Motor neuron (in vitro differentiated cells): ENCODE data around the gene POLDIP2. TPM values are rescaled to one million over a fixed set of nuclear protein-coding genes. Genes with fewer than 3 reads are reported as not detected.

Experiments used
- ATAC-seq, 8 experiments: fragments of 200-7000 bp; cut with Tn5 transposase; replicated peaks in 6 of 8; 2 replicates each; pipeline ENCODE4 v1.8.0; 2021; ENCODE audit warnings: mild to moderate bottlenecking in 8 of 8, moderate library complexity in 8 of 8
- H3K27ac ChIP-seq, 2 donors: fragments of 250-450 bp; sonication (Bioruptor Pico); 2 replicates each; pipeline ENCODE4 v1.9.0; 2021; ENCODE audit warnings: antibody characterized with exemption in 2 of 2, mild to moderate bottlenecking in 2 of 2, moderate library complexity in 1 of 2
- H3K4me1 ChIP-seq, 2 donors: fragments of 250-450 bp; sonication (Bioruptor Pico); replicated peaks in 1 of 2; 2 replicates each; pipeline ENCODE4 v1.6.1; 2021; ENCODE audit warnings: antibody characterized with exemption in 2 of 2, mild to moderate bottlenecking in 2 of 2, moderate library complexity in 1 of 2
- H3K4me3 ChIP-seq, 5 donors: fragments of 250-450 bp; sonication (Bioruptor Pico); 2 replicates each; pipeline ENCODE4 v1.9.0; 2021; ENCODE audit warnings: antibody characterized with exemption in 5 of 5, mild to moderate bottlenecking in 5 of 5, moderate library complexity in 4 of 5
- WGBS, 10 experiments: fragments of 450-650 bp; shearing (Covaris generic); methylation state at CpG; one replicate each; pipeline ENCODE4 v1.0.0; 2022; 5-methylcytosine and 5-hydroxymethylcytosine counted together
- in situ Hi-C, 9 experiments: fragments of 400-800 bp; cut with MboI; loops; one replicate each; pipeline ENCODE4 v1.15.0; 2021; ENCODE audit warnings: low sequenced_read_pairs in 9 of 9, low pct_unique_long_range_greater_than_20kb in 2 of 9; ENCODE audit not compliant: unreplicated experiment in 9 of 9
- total RNA-seq, 8 experiments: library from RNA; unstranded; fragments of 300-600 nt; gene quantifications; 2 replicates each; pipeline versions ENCODE4 v1.2.3 to v1.2.4, GENCODE V29; 2022

Gene POLDIP2
- total RNA-seq, 8 experiments from 2014 or later = 34.5 to 97.9 (median 63.9) TPM

DNA sequence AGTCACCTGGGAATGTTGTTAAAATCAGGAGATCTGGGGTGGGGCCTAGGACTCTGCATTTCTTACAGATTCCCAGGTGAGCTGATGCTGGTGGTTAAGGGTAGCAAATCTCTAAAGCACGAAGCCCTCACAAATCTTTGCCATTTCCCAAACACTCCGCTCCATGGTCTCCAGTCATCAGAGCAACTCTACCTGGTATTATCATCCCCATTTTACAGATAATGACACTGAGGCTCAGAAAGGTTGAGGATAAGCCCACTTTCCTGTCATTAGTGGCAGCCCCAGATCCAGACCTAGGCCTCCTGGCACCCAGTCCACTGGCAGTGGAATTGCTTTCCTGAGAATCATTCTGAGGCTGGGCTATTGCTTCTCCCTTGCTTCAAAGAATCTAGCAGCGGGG, 39.9 kb upstream of the POLDIP2 start:
- ATAC-seq = no peak
- in situ Hi-C loops = loop anchor here in 1 of 9 experiments (25.0 kb wide), 1 partner anchor 90 kb away; no protein-coding TSS in a partner anchor
- H3K4me3 ChIP-seq = no peak overlapping the region
- H3K27ac ChIP-seq = no peak overlapping the region
- peaks cover 0 to 3% of the 10 kb centered on the region in 2 donors for H3K4me1 ChIP-seq
- WGBS, 10 experiments = 90 to 100% (median 93%) methylated on average over 2 to 3 of the region's 3 CpGs; no CpG with 5 or more reads in 7 of the 10 experiments

DNA sequence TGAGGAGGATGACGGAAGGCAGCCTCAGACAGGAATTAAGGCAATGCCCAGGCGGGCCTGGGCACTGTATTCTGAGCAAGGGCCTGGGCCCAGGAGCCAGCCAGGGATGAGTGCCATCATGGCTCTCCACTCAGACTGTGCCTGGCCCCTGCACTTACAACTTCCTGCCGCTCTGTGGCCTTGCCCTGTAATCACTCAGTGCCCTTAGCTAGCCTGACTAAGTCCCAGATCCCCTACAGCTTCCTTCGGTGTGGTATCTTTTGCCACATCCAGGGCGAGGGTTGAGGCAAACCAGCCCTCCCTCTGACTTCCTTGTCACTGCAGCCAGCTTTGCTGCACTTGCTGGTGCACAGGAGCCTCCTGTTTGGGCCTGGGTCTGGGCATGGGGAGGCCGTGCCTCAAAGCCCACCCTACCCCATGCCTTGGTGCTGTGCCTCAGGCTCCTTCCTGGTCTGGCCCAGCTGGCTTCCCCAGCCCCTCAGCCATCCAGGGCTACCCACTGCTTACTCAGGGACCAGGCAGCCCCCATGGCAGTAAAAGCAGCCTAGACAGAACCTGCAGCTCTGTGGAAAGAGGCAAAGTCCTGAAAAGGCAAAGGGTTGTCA, 39.4 kb upstream of the POLDIP2 start:
- in situ Hi-C loops = loop anchor here in 1 of 9 experiments (25.0 kb wide), 1 partner anchor 91 kb away; no protein-coding TSS in a partner anchor
- Histone ChIP-seq H3K27ac (no peak overlapping the region), H3K4me3 (no peak overlapping the region), H3K4me1 (peaks cover 0 to 3% of the 10 kb centered on the region in 2 donors)
- ATAC-seq = peak in 1 of 8 experiments; percentile 13
- WGBS, 10 experiments = 89 to 100% (median 95%) methylated on average over 1 to 4 of the region's 6 CpGs; no CpG with 5 or more reads in 6 of the 10 experiments

DNA sequence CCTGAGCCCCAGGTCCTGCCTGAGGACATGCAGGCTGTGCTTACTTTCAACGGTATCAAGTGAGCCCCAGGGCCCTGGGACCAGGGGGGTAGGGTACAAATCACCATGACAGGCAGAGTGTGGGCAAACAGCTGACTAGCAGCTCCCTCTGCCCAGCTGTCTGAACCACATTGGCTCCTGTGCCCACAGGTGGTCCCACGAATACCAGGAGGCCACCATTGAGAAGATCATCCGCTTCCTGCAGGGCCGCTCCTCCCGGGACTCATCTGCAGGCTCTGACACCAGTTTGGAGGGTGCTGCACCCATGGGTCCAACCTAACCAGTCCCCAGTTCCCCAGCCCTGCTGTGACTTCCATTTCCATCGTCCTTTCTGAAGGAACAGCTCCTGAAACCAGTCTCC, 38.6 kb upstream of the POLDIP2 start:
- no peak overlapping the region for H3K27ac ChIP-seq
- peaks cover 0 to 3% of the 10 kb centered on the region in 2 donors for H3K4me1 ChIP-seq
- in situ Hi-C loops = loop anchor here in 1 of 9 experiments (25.0 kb wide), 1 partner anchor 91 kb away; no protein-coding TSS in a partner anchor
- H3K4me3 ChIP-seq = no peak overlapping the region
- WGBS, 10 experiments = 0 to 100% (median 70%) methylated on average over 1 to 2 of the region's 6 CpGs; no CpG with 5 or more reads in 6 of the 10 experiments
- ATAC-seq = no peak

DNA sequence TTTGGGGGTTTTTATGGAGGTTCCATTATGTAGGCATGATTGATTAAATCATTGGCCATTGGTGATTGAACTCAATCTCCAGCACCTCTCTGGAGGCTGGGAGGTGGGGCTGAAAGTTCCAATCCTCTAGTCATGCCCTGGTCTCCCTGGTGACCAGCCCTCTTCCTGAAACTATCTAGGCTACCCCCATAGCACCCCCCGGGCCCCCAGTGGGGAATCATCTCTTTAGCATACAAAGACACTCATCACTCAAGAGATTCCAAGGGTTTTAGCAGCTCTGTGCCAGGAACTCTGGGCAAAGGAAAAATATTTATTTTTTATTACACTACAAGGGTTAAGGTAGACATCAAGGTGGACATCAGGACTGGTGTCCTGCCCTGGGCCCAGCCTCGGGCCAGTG, 38.1 kb upstream of the POLDIP2 start:
- Histone ChIP-seq H3K27ac (no peak overlapping the region), H3K4me3 (no peak overlapping the region), H3K4me1 (peaks cover 0 to 3% of the 10 kb centered on the region in 2 donors)
- no peak for ATAC-seq
- WGBS, 10 experiments = 0 to 100% (median 71%) methylated on average over 1 of the region's 2 CpGs; no CpG with 5 or more reads in 7 of the 10 experiments
- in situ Hi-C loops = loop anchor here in 1 of 9 experiments (25.0 kb wide), 1 partner anchor 92 kb away; no protein-coding TSS in a partner anchor

DNA sequence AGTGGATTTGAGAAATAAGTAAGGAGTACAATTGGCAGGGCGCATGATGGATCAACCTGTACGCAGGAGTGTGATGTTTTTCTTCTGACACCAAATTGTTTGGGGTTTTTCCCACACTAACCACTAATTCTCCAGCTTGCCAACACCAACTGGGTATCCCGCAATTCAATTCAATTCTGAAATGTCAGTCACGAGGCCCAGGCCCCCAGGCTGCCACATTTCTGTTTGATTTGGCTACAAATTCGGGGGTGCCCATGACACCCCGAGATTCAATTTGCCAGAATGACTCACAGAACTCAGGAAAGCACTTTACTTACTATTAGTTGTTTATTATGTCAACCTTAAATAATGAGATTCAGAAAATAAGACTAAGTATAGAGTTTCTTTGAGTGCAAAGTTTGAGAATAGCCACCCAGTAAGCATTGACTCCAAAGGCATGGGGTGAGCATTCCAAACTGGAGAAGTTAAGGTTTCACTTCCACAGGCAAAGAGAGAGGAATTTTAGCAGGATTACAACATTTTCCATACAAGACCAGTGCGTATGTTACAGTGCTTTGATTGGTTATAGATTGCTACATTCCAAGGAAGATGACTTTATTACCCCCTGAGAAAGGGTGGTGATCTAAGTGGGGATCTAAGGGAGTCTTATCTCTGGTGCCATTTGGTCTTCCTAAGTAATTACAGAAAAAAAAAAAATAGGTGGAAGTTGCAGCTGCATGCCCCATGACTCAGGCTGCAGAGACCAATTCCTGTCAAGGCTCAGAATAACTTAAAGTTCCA, 37.2 kb upstream of the POLDIP2 start:
- in situ Hi-C loops = loop anchor here in 1 of 9 experiments (25.0 kb wide), 1 partner anchor 93 kb away; no protein-coding TSS in a partner anchor
- WGBS, 10 experiments = 28 to 100% (median 74%) methylated on average over 1 to 7 of the region's 7 CpGs; no CpG with 5 or more reads in 1 of the 10 experiments
- ATAC-seq = no peak
- no peak overlapping the region for H3K27ac ChIP-seq
- peaks cover 0 to 3% of the 10 kb centered on the region in 2 donors for H3K4me1 ChIP-seq
- H3K4me3 ChIP-seq = no peak overlapping the region

DNA sequence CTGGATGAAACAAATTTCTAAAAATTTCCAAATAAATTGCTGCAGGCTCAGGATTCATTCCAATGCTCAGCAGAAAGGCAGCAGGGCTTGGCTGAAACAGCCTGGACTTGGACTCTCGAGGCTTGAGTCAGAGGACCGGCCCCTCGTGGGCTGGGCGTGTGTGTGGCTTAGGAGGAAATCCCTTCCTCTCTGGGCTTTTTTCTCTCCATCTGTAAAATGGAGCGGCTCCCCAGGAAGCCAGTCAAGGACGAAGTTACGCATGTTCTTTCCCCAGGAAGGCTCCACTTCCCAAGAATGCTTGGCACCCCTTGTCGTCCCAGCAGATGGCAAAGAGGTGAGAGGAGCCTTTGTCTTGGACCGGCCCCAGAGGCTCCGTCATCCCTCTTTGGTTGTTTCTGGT, 35.2 kb upstream of the POLDIP2 start:
- in situ Hi-C loops = loop anchor here in 1 of 9 experiments (25.0 kb wide), 1 partner anchor 95 kb away; no protein-coding TSS in a partner anchor
- no peaks in the 10 kb centered on the region for H3K4me1 ChIP-seq
- H3K4me3 ChIP-seq = no peak overlapping the region
- no peak overlapping the region for H3K27ac ChIP-seq
- ATAC-seq = peak in 1 of 8 experiments; percentile 43
- 31 to 90% (median 70%) methylated on average over 1 to 9 of the region's 10 CpGs; no CpG with 5 or more reads in 1 of the 10 experiments for WGBS, 10 experiments

DNA sequence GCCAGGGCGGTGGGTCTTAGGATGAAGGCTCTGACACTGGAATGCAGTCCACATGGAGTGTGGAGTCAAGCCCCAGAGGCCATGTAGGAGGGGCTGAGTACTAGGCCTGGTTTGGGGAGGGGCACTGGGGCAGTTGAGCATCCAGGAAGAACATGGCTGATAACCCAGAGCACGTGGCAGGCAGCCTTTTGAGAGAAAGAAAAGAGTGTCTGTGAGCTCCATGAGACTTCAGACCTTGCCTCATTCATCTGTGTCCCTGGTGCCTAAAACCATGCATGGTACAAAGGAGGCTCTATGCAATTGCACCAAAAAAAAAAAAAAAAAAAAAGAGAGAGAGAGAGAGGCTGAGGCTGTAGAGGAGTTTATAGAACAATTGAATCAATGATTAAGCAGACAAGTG, 34.1 kb upstream of the POLDIP2 start:
- H3K4me1 ChIP-seq = no peaks in the 10 kb centered on the region
- in situ Hi-C loops = loop anchor here in 1 of 9 experiments (25.0 kb wide), 1 partner anchor 96 kb away; no protein-coding TSS in a partner anchor
- no peak overlapping the region for H3K4me3 ChIP-seq
- 0% methylated on average over 1 of the region's 2 CpGs; no CpG with 5 or more reads in 9 of the 10 experiments for WGBS, 10 experiments
- H3K27ac ChIP-seq = no peak overlapping the region
- no peak for ATAC-seq

DNA sequence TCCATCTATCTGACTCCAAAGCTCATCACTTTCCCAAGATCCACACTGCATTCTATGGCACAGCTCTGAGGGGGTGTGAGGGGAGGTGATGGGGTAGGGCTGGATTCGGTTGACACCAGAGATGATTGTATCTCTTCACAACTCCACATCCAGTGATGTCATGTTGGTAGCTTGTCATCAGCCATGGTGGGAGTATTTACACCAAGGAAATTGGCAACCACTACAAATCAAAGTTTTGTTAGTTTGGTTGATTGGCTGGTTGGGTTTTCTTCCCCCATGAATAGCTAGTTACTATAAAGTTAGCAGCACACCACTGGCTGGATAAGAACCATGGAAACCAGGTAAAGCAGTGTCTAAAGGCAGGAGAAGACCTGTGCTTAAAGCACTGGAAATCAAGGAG, 33.7 kb upstream of the POLDIP2 start:
- no peaks in the 10 kb centered on the region for H3K4me1 ChIP-seq
- ATAC-seq = no peak
- no peak overlapping the region for H3K27ac ChIP-seq
- no CpG with 5 or more reads among the region's 1 CpG for WGBS, 10 experiments
- in situ Hi-C loops = loop anchor here in 1 of 9 experiments (25.0 kb wide), 1 partner anchor 96 kb away; no protein-coding TSS in a partner anchor
- H3K4me3 ChIP-seq = no peak overlapping the region

DNA sequence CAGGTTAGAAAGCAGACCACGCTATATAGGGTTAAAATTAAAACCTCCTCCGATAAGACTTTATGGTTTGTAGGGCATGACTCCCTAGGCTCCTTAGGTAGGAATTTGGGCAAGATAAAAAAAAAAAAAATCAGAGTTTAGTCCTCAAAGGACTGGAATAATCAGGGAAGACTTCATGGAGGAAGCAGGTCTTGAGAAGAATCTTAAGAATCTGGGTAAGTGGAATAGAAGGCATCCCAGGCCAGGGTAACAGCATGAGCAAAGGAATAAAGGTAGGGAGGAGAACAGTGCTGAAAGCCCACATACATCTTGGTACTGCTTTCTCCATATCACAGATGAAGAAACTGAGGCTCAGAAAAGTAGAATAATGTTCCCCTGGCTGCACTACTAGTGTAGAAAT, 33.2 kb upstream of the POLDIP2 start:
- WGBS, 10 experiments = 87 to 100% (median 100%) methylated on average over 1 to 2 of the region's 2 CpGs
- Histone ChIP-seq H3K27ac (no peak overlapping the region), H3K4me3 (no peak overlapping the region), H3K4me1 (no peaks in the 10 kb centered on the region)
- in situ Hi-C loops = loop anchor here in 1 of 9 experiments (25.0 kb wide), 1 partner anchor 97 kb away; no protein-coding TSS in a partner anchor
- no peak for ATAC-seq

DNA sequence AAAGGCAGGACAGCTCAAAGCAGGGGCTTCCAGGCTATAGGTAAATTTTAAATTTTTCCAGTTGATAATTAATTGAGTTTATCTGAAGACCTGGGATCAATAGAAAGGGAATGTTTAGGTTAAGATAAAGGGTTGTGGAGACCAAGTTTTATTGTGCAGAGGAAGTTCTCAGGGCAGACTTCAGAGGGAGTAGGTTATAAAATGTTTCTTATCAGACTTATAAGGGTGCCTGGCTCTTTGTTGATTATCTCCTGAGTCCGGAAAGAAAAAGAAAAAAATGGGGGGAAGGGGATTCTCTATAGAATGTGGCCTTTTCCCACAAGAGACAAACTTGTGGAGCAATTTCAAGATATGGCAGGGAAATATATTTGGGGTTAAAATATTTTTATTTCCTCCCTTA, 32.8 kb upstream of the POLDIP2 start:
- WGBS, 10 experiments = 67 to 100% (median 87%) methylated on average over 1 of the region's 1 CpG; no CpG with 5 or more reads in 2 of the 10 experiments
- H3K4me1 ChIP-seq = no peaks in the 10 kb centered on the region
- no peak overlapping the region for H3K4me3 ChIP-seq
- in situ Hi-C loops = loop anchor here in 1 of 9 experiments (25.0 kb wide), 1 partner anchor 97 kb away; no protein-coding TSS in a partner anchor
- H3K27ac ChIP-seq = no peak overlapping the region
- no peak for ATAC-seq

DNA sequence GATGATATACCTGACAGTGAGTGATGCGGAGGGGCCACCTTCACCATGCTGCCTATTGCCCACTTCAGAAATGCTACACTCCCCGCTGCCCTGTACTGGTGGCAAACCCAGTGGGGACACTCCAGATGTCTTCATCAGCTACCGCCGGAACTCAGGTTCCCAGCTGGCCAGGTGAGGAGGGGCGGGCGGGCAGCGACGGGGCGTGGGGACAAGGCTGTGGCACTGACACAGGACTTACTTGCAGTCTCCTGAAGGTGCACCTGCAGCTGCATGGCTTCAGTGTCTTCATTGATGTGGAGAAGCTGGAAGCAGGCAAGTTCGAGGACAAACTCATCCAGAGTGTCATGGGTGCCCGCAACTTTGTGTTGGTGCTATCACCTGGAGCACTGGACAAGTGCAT, 30.8 kb upstream of the POLDIP2 start:
- ATAC-seq = no peak
- Histone ChIP-seq H3K27ac (no peak overlapping the region), H3K4me1 (no peaks in the 10 kb centered on the region), H3K4me3 (no peak overlapping the region)
- in situ Hi-C loops = loop anchor here in 1 of 9 experiments (25.0 kb wide), 1 partner anchor 99 kb away; no protein-coding TSS in a partner anchor
- WGBS, 10 experiments = 80 to 83% methylated on average over 1 of the region's 11 CpGs; no CpG with 5 or more reads in 8 of the 10 experiments

DNA sequence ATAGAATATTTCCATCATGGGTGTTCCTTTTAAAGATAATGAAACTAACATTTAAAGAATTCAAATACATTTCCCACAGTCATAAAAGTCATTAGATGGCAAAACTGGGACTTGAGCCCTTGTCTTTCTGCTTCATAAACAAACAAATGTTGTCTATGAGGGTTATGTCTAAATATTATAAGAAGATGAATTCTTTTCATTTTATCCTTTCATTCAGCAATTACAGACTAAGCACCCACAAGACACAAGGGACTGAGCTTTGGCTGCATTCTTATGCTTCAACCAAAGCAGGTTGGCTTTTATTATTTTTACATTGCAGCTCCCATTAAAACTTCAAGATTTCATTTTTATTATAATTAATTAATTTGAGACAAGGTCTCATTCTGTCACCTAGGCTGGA, 29.1 kb upstream of the POLDIP2 start:
- in situ Hi-C loops = loop anchor here in 1 of 9 experiments (25.0 kb wide), 1 partner anchor 101 kb away; no protein-coding TSS in a partner anchor
- Histone ChIP-seq H3K27ac (no peak overlapping the region), H3K4me3 (no peak overlapping the region), H3K4me1 (peaks cover 0 to 3% of the 10 kb centered on the region in 2 donors)
- ATAC-seq = no peak

DNA sequence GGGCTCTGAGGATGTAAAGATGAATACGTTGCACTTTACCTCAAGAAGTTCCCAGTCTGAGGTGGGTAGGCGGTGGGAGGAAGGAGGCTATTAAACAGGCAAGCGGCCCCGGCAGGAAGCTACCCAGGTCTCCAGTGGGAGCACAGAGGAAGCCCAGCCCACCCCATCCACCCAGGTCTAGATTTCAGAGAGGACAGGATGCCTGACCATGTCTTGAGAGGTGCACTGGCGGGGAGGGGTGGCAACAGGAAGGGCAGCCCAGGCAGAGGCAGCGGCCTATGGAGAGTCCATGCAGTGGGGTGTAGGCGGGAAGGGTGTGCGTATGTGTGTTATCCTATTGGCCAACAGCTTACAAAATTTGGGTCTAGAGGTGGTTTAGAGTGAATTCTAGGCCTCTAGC, 28.1 kb upstream of the POLDIP2 start:
- no peak for ATAC-seq
- peaks cover 0 to 3% of the 10 kb centered on the region in 2 donors for H3K4me1 ChIP-seq
- H3K27ac ChIP-seq = no peak overlapping the region
- H3K4me3 ChIP-seq = no peak overlapping the region
- in situ Hi-C loops = loop anchor here in 1 of 9 experiments (25.0 kb wide), 1 partner anchor 102 kb away; no protein-coding TSS in a partner anchor
- 80 to 100% (median 98%) methylated on average over 1 to 6 of the region's 8 CpGs; no CpG with 5 or more reads in 3 of the 10 experiments for WGBS, 10 experiments
